B cell (primary cell): ENCODE results near the gene NTM.

Source experiments
- CTCF ChIP-seq: fragments of 200-600 bp; IDR thresholded peaks from one replicate; pipeline ENCODE4 v1.8.0; 2022; ENCODE audit warnings: antibody characterized with exemption, mild to moderate bottlenecking
- EZH2 ChIP-seq: IDR thresholded peaks from 2 replicates; pipeline ENCODE4 v1.6.1; 2012; ENCODE audit warnings: borderline replicate concordance, low read depth, mild to moderate bottlenecking, moderate library complexity, low read length; ENCODE audit not compliant: insufficient read depth, poor library complexity, severe bottlenecking

- no peak for TF ChIP-seq CTCF
- no peak for TF ChIP-seq EZH2
Measured at GRCh38 chr11:131852757-131853156, 482.3 kb downstream of the NTM start.
